BLaER1 treated with 17β-estradiol and CSF1 and Interleukin-3, amounts not matched to agents 10 nM and 100 nM (cell line): ENCODE measurements around the gene TMEM123.
"Not testable (repeated sequence)": the region's sequence is repeated elsewhere in the genome, so short reads cannot be mapped to it uniquely, and the experiment has no call there.

Source experiments
- H3K27ac ChIP-seq, 11 experiments: shearing (Covaris generic); formaldehyde crosslinking; 2 replicates each; pipeline ENCODE4 v1.8.1; 2022
- H3K27me3 ChIP-seq, 11 experiments: shearing (Covaris generic); formaldehyde crosslinking; 2 replicates each; pipeline ENCODE4 v1.8.1; 2022
- H3K36me3 ChIP-seq, 11 experiments: shearing (Covaris generic); formaldehyde crosslinking; 2 replicates each; pipeline ENCODE4 v1.8.1; 2022
- H3K4me1 ChIP-seq, 10 experiments: shearing (Covaris generic); formaldehyde crosslinking; 2 replicates each; pipeline ENCODE4 v1.8.1; 2022
- H3K4me2 ChIP-seq, 11 experiments: shearing (Covaris generic); formaldehyde crosslinking; 2 replicates each; pipeline ENCODE4 v1.8.1; 2022
- H3K4me3 ChIP-seq, 10 experiments: shearing (Covaris generic); formaldehyde crosslinking; 2 replicates each; pipeline ENCODE4 v1.8.1; 2022
- H3K9ac ChIP-seq, 11 experiments: shearing (Covaris generic); formaldehyde crosslinking; 2 replicates each; pipeline ENCODE4 v1.8.1; 2022
- H3K9me3 ChIP-seq, 11 experiments: shearing (Covaris generic); formaldehyde crosslinking; replicated peaks in 1 of 11; 2 replicates each; pipeline ENCODE4 v1.8.1; 2022
- H4K20me1 ChIP-seq, 11 experiments: shearing (Covaris generic); formaldehyde crosslinking; 2 replicates each; pipeline ENCODE4 v1.8.1; 2022
- Cebpa-rat ChIP-seq, 11 experiments: shearing (Covaris generic); IDR thresholded peaks; 2 replicates each; pipeline ENCODE4 v1.8.1; 2022

Gene TMEM123

DNA sequence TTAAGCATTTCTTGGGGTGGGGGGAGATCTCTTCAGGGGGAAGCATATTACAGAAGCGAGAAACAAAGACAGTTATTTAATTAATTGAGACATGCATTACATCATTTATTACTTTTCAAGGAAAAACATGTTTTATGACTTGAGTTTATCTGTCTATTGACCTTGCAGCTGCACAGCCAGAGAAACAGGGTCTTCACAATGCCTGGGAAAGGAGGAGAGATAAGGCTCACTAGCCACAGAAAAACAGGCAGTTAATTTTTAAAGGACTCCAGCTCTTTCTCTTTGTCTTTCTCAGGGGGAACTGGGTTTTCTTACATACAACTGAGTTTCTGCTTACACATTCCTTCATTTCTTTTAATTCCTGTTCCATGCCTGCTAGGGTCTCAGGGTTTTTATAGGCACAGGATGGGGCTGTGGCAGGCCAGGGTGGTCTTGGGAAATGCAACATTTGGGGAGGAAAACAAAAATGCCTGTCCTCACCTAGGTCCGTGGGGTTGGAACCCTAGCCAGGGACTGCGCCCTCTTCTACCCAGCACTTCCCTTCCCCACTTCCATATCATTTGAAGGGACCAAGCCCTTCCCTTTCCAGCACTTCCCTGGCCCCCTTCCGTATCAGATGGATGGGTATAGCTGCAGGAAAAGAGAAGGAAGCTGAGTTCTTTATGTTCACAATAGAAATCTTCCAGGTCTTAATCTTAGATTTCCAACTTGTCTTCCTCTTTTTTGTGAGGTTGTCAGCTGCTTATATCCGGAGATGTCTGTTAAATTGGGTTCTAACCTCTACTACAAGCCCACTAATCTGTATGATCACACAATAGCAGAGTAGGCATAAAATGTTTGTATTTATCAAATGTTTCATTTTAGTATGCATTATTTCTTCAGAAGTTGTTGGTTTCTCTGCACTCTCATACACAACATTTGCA lies 67.2 kb downstream of the TMEM123 start:
- Histone ChIP-seq H3K4me2 (peak overlapping the region in 7 of 11 experiments; percentile 5 to 40 (median 16); a peak in 11 of 22 replicates), H4K20me1 (peaks cover 0 to 3% (median 0%) of the 10 kb centered on the region in 11 experiments; a peak in 1 of 22 replicates), H3K9me3 (peaks cover 0 to 24% (median 20%) of the 10 kb centered on the region in 11 experiments; a peak in 16 of 22 replicates), H3K36me3 (peaks cover 19 to 87% (median 45%) of the 10 kb centered on the region in 11 experiments; a peak in 21 of 22 replicates), H3K27ac (no peak overlapping the region), H3K27me3 (no peaks in the 10 kb centered on the region), H3K9ac (no peak overlapping the region), H3K4me3 (no peak overlapping the region), H3K4me1 (peaks cover 4 to 22% (median 17%) of the 10 kb centered on the region in 10 experiments; a peak in 16 of 20 replicates)
- no peak for TF ChIP-seq Cebpa-rat (IDR thresholded peaks at IDR 0.05)

GRCh38 chr11:102384419-102385079 lies 68.0 kb downstream of the TMEM123 start:
- Histone ChIP-seq H3K4me3 (no peak overlapping the region), H3K9ac (no peak overlapping the region)
- no peak for TF ChIP-seq Cebpa-rat (IDR thresholded peaks at IDR 0.05)

DNA sequence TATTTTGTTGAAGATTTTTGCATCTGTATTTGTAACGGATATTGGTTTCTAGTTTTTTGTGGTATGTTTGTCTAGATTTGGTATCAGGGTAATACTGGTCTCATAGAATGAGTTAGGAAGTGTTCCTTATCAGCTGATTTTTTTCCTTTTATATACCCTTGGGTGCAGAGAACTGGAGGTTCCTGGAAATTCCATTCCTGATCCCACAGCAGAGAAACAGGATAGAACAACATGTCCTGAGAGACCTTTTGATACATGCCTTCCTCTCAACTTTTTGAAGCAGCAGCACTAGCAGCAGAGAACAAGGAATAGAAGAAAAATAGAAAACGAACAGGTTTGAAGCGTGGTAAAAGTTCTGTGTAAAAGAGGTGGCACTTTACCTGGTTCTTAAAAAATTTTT lies 68.7 kb downstream of the TMEM123 start:
- TF ChIP-seq Cebpa-rat (IDR thresholded peaks at IDR 0.05) = no peak
- peaks cover 0 to 3% (median 0%) of the 10 kb centered on the region in 11 experiments; a peak in 1 of 22 replicates for H4K20me1 ChIP-seq
- no peaks in the 10 kb centered on the region for H3K27me3 ChIP-seq
- peaks cover 34 to 93% (median 52%) of the 10 kb centered on the region in 11 experiments for H3K36me3 ChIP-seq
- H3K4me1 ChIP-seq = peaks cover 4 to 22% (median 17%) of the 10 kb centered on the region in 10 experiments; a peak in 16 of 20 replicates
- H3K9ac ChIP-seq = no peak overlapping the region
- no peak overlapping the region for H3K27ac ChIP-seq
- no peak overlapping the region for H3K4me2 ChIP-seq
- H3K9me3 ChIP-seq = peaks cover 0 to 20% (median 14%) of the 10 kb centered on the region in 11 experiments; a peak in 15 of 22 replicates
- H3K4me3 ChIP-seq = no peak overlapping the region

More at GRCh38 chr11:102384419-102385079, 68.0 kb downstream of the TMEM123 start:
- Histone ChIP-seq H3K9me3 (peaks cover 0 to 24% (median 20%) of the 10 kb centered on the region in 11 experiments; a peak in 16 of 22 replicates), H3K27me3 (no peaks in the 10 kb centered on the region), H3K4me1 (peaks cover 4 to 22% (median 17%) of the 10 kb centered on the region in 10 experiments; a peak in 16 of 20 replicates), H3K36me3 (peaks cover 27 to 93% (median 52%) of the 10 kb centered on the region in 11 experiments), H3K27ac (no peak overlapping the region), H3K4me2 (no peak overlapping the region), H4K20me1 (peaks cover 0 to 3% (median 0%) of the 10 kb centered on the region in 11 experiments; a peak in 1 of 22 replicates)

- Histone ChIP-seq H3K9ac (no peak overlapping the region), H4K20me1 (peaks cover 0 to 5% (median 0%) of the 10 kb centered on the region in 11 experiments; a peak in 3 of 22 replicates), H3K4me2 (no peak overlapping the region), H3K4me1 (peaks cover 4 to 22% (median 17%) of the 10 kb centered on the region in 10 experiments; a peak in 16 of 20 replicates), H3K36me3 (peaks cover 38 to 93% (median 56%) of the 10 kb centered on the region in 11 experiments), H3K27me3 (no peaks in the 10 kb centered on the region), H3K27ac (no peak overlapping the region), H3K9me3 (peaks cover 0 to 6% (median 4%) of the 10 kb centered on the region in 11 experiments; a peak in 7 of 22 replicates), H3K4me3 (no peak overlapping the region)
- TF ChIP-seq Cebpa-rat (IDR thresholded peaks at IDR 0.05) = no peak
Measured at GRCh38 chr11:102382384-102382783, 70.2 kb downstream of the TMEM123 start.

GRCh38 chr11:102378818-102379217 lies 73.7 kb downstream of the TMEM123 start:
- H3K36me3 ChIP-seq = peaks cover 47 to 91% (median 65%) of the 10 kb centered on the region in 11 experiments
- H3K9ac ChIP-seq = no peak overlapping the region
- H3K27me3 ChIP-seq = no peaks in the 10 kb centered on the region
- no peak overlapping the region for H3K4me3 ChIP-seq
- H3K9me3 ChIP-seq = no peaks in the 10 kb centered on the region
- H3K4me2 ChIP-seq = no peak overlapping the region
- H4K20me1 ChIP-seq = peaks cover 0 to 33% (median 0%) of the 10 kb centered on the region in 11 experiments; a peak in 5 of 22 replicates
- no peak for TF ChIP-seq Cebpa-rat (IDR thresholded peaks at IDR 0.05)
- H3K27ac ChIP-seq = no peak overlapping the region
- H3K4me1 ChIP-seq = no peaks in the 10 kb centered on the region

DNA sequence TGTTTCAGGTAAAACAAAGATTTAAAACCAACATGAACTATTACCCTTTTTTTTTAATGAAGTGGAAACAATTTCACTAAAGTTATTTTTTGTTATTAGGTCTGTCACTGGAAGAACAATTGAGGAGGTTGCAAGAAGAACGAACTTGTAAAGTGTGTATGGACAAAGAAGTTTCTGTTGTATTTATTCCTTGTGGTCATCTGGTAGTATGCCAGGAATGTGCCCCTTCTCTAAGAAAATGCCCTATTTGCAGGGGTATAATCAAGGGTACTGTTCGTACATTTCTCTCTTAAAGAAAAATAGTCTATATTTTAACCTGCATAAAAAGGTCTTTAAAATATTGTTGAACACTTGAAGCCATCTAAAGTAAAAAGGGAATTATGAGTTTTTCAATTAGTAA lies 74.7 kb downstream of the TMEM123 start:
- peaks cover 47 to 83% (median 65%) of the 10 kb centered on the region in 11 experiments for H3K36me3 ChIP-seq
- no peak overlapping the region for H3K27ac ChIP-seq
- no peak overlapping the region for H3K4me3 ChIP-seq
- H4K20me1 ChIP-seq = peaks cover 0 to 33% (median 0%) of the 10 kb centered on the region in 11 experiments; a peak in 5 of 22 replicates
- H3K27me3 ChIP-seq = no peaks in the 10 kb centered on the region
- H3K4me1 ChIP-seq = no peaks in the 10 kb centered on the region
- H3K9ac ChIP-seq = no peak overlapping the region
- H3K9me3 ChIP-seq = no peaks in the 10 kb centered on the region; a peak in 1 of 22 replicates
- no peak overlapping the region for H3K4me2 ChIP-seq
- no peak for TF ChIP-seq Cebpa-rat (IDR thresholded peaks at IDR 0.05)

GRCh38 chr11:102375720-102376399 lies 76.7 kb downstream of the TMEM123 start:
- Histone ChIP-seq H3K9me3 (no peaks in the 10 kb centered on the region; a peak in 1 of 22 replicates), H3K4me2 (no peak overlapping the region), H4K20me1 (peaks cover 0 to 33% (median 0%) of the 10 kb centered on the region in 11 experiments; a peak in 5 of 22 replicates), H3K36me3 (peaks cover 40 to 63% (median 58%) of the 10 kb centered on the region in 11 experiments), H3K9ac (no peak overlapping the region), H3K27ac (no peak overlapping the region), H3K4me1 (no peaks in the 10 kb centered on the region), H3K27me3 (no peaks in the 10 kb centered on the region), H3K4me3 (no peak overlapping the region)
- TF ChIP-seq Cebpa-rat (IDR thresholded peaks at IDR 0.05) = no peak

DNA sequence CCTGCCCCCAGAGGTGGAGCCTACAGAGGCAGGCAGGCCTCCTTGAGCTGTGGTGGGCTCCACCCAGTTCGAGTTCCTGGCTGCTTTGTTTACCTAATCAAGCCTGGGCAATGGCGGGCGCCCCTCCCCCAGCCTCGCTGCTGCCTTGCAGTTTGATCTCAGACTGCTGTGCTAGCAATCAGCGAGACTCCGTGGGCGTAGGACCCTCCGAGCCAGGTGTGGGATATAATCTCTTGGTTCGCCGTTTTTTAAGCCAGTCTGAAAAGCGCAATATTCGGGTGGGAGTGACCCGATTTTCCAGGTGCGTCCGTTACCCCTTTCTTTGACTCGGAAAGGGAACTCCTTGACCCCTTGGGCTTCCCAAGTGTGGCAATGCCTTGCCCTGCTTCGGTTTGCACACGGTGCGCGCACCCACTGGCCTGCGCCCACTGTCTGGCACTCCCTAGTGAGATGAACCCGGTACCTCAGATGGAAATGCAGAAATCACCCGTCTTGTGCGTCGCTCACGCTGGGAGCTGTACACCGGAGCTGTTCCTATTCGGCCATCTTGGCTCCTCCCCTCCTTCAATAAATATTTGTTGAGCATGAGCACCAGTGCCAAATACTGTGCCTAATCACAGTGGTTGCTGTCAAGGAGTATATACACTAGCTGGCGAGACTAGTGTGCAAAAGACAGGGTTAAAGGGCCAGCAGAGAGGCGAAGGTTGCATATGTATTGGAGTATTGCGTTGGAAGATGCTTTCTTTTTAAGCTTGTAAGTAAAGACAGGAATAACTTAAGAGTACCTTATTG lies 77.7 kb downstream of the TMEM123 start:
- not testable (repeated sequence) for H3K27ac ChIP-seq, H3K4me1 ChIP-seq, H3K4me3 ChIP-seq, H3K9ac ChIP-seq, H3K4me2 ChIP-seq, H3K27me3 ChIP-seq, H3K9me3 ChIP-seq
- Histone ChIP-seq H3K36me3 (peaks cover 34 to 52% (median 47%) of the 10 kb centered on the region in 11 experiments), H4K20me1 (peaks cover 0 to 33% (median 0%) of the 10 kb centered on the region in 11 experiments; a peak in 5 of 22 replicates)
